ENCODE results near the gene ATP2A2.

ATP2A2 gene

GRCh38 chr12:110282300-110282860 is 1.3 kb downstream of the ATP2A2 start:
- no peak for DNase-seq (ENCODE audit: low spot score)
- TF ChIP-seq, protein P1, sequence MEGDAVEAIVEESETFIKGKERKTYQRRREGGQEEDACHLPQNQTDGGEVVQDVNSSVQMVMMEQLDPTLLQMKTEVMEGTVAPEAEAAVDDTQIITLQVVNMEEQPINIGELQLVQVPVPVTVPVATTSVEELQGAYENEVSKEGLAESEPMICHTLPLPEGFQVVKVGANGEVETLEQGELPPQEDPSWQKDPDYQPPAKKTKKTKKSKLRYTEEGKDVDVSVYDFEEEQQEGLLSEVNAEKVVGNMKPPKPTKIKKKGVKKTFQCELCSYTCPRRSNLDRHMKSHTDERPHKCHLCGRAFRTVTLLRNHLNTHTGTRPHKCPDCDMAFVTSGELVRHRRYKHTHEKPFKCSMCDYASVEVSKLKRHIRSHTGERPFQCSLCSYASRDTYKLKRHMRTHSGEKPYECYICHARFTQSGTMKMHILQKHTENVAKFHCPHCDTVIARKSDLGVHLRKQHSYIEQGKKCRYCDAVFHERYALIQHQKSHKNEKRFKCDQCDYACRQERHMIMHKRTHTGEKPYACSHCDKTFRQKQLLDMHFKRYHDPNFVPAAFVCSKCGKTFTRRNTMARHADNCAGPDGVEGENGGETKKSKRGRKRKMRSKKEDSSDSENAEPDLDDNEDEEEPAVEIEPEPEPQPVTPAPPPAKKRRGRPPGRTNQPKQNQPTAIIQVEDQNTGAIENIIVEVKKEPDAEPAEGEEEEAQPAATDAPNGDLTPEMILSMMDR (IDR thresholded peaks at IDR 0.05; ENCODE audit: extremely low read depth, missing control alignments): no peak

DNA sequence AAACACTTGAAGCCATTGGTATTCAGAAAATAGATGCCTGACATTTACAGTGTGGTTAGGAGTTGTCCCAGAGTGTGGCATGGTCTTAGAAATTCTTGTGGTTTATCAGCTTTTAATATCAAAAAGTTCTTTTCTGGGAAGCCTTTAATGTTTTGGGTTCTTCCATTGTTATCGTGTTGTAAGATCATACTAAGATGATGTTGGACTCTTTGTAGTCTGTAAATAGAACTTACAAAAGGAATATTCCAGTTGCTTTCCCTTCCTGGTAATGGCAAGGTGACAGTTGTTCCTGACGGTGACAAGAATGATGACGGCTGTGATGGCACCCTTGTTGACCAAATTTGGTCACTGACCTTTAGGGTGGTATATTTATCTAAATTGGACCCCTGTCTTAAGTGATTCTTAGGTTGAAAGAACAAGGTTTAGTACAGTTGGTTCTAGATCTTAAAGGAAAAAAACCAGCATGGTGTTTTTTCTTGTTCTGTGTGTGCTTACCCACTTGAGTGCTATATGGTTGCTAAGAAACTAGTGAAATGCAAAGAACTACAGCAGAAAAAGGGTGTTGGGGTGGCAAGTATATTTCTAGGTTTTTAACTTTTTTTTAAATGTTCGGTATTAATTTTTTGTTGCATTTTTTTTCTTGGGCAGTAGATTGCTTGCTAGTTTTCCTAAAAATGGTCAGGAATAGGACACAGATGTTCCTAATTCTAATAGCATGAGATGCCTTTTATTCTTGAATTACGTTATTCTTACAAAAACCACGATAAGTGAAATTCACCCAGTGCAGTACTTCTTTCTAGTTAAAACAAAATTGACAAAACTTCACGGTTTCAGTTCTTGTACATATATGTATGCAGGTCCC is 2.1 kb downstream of the ATP2A2 start:
- TF ChIP-seq, protein P1 (IDR thresholded peaks at IDR 0.05; ENCODE audit: extremely low read depth, missing control alignments): no peak
- DNase-seq (ENCODE audit: low spot score): no peak

GRCh38 chr12:110284597-110284996 is 3.5 kb downstream of the ATP2A2 start:
- no peak for DNase-seq (ENCODE audit: low spot score)
- TF ChIP-seq, protein P1 (IDR thresholded peaks at IDR 0.05; ENCODE audit: extremely low read depth, missing control alignments): no peak

DNA sequence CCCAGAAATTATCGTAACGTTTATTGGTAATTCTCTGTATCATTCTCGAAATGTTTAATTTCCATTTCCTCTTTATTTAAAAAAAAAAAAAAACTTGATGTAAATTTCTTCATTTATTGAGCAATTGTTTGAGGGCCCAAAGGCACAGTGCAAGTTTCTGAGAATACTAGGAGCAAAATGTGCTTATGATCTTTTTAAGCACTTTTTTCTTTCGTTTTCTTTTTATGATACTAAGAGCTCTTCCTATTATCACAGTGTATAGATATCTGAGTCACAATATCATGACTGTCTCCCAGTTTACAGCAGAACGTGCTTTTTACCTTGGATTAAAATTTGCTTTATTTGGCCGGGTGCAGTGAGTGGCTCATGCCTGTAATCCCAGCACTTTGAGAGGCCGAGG is 5.6 kb downstream of the ATP2A2 start:
- TF ChIP-seq, protein P1 (IDR thresholded peaks at IDR 0.05; ENCODE audit: extremely low read depth, missing control alignments): no peak
- DNase-seq (ENCODE audit: low spot score): no peak

- TF ChIP-seq, protein P1 (IDR thresholded peaks at IDR 0.05; ENCODE audit: extremely low read depth, missing control alignments): no peak
- DNase-seq (ENCODE audit: low spot score): no peak
Measured at GRCh38 chr12:110287986-110288385, 6.9 kb downstream of the ATP2A2 start.

GRCh38 chr12:110289044-110289710 is 8.1 kb downstream of the ATP2A2 start:
- TF ChIP-seq, protein P1 (IDR thresholded peaks at IDR 0.05; ENCODE audit: extremely low read depth, missing control alignments): no peak
- no peak for DNase-seq (ENCODE audit: low spot score)

GRCh38 chr12:110289711-110290078 is 8.6 kb downstream of the ATP2A2 start:
- no peak for DNase-seq (ENCODE audit: low spot score)
- TF ChIP-seq, protein P1 (IDR thresholded peaks at IDR 0.05; ENCODE audit: extremely low read depth, missing control alignments): no peak
